Fibroblast of lung (primary cell): ENCODE results near the gene ARL2BP. TPM values are rescaled to one million over a fixed set of nuclear protein-coding genes. Genes with fewer than 3 reads are reported as not detected.

Experiments used
- DNase-seq, 2 donors: peaks; one replicate each; pipeline versions ENCODE4 v3.0.0 to v3.0.0-alpha.2; 2010; ENCODE audit warnings: low read depth in 2 of 2
- H2AFZ ChIP-seq: 2 replicates; pipeline ENCODE4 v1.5.1; 2012; ENCODE audit warnings: low read length, control low read depth, inconsistent platforms
- H3K27ac ChIP-seq: 2 replicates; pipeline ENCODE4 v1.5.1; 2011; ENCODE audit warnings: low read length, control low read depth; ENCODE audit not compliant: insufficient read depth
- H3K27me3 ChIP-seq: 2 replicates; pipeline ENCODE4 v1.5.1; 2011; ENCODE audit warnings: mild to moderate bottlenecking, low read length; ENCODE audit not compliant: control insufficient read depth, insufficient read depth
- H3K36me3 ChIP-seq: 2 replicates; pipeline ENCODE4 v1.5.1; 2011; ENCODE audit warnings: low read length; ENCODE audit not compliant: control insufficient read depth, insufficient read depth
- H3K4me1 ChIP-seq: 2 replicates; pipeline ENCODE4 v1.5.1; 2011; ENCODE audit warnings: low read length; ENCODE audit not compliant: control insufficient read depth, insufficient read depth; ENCODE audit errors: extremely low read depth
- H3K4me2 ChIP-seq: 2 replicates; pipeline ENCODE4 v1.5.1; 2011; ENCODE audit warnings: low read length, control low read depth; ENCODE audit not compliant: insufficient read depth; ENCODE audit errors: extremely low read depth
- H3K4me3 ChIP-seq, 4 experiments: fragments of 200-600 bp in 1 of 4; sonication (generic) in 1 of 4; replicated peaks in 1 of 4; 2 replicates each; pipeline ENCODE4 v1.5.1; 2011 to 2016; ENCODE audit warnings: low read length in 4 of 4, low read depth in 3 of 4, mild to moderate bottlenecking in 3 of 4, control low read depth in 2 of 4, inconsistent platforms in 1 of 4, mixed read lengths in 1 of 4; ENCODE audit not compliant: insufficient read depth in 1 of 4; ENCODE audit errors: control extremely low read depth in 1 of 4
- H3K79me2 ChIP-seq: 2 replicates; pipeline ENCODE4 v1.5.1; 2012; ENCODE audit warnings: mild to moderate bottlenecking, low read length, inconsistent platforms; ENCODE audit not compliant: control insufficient read depth, insufficient read depth
- H3K9ac ChIP-seq: 2 replicates; pipeline ENCODE4 v1.5.1; 2011; ENCODE audit warnings: mild to moderate bottlenecking, low read length, control low read depth; ENCODE audit not compliant: insufficient read depth
- H3K9me3 ChIP-seq: 2 replicates; pipeline ENCODE4 v1.5.1; 2012; ENCODE audit warnings: low read depth, low read length; ENCODE audit not compliant: control insufficient read depth, insufficient read depth
- H4K20me1 ChIP-seq: 2 replicates; pipeline ENCODE4 v1.5.1; 2011; ENCODE audit warnings: low read length; ENCODE audit not compliant: control insufficient read depth, insufficient read depth; ENCODE audit errors: extremely low read depth
- CTCF ChIP-seq, 2 donors: IDR thresholded peaks in 1 of 2; conservative IDR thresholded peaks in 1 of 2; 1 replicate in 1 of 2; 2 replicates in 1 of 2; pipeline ENCODE4 v1.5.1; 2011 to 2012; ENCODE audit warnings: low read length in 2 of 2, control low read depth in 1 of 2, inconsistent platforms in 1 of 2, low read depth in 1 of 2, mild to moderate bottlenecking in 1 of 2
- EZH2 ChIP-seq: IDR thresholded peaks from 2 replicates; pipeline ENCODE4 v1.5.1; 2012; ENCODE audit warnings: low read length, control low read depth, mild to moderate bottlenecking; ENCODE audit errors: missing control alignments
- polyA plus RNA-seq, 2 donors: library from polyadenylated mRNA; depleted of rRNA in 1 of 2; stranded (reverse) in 1 of 2; unstranded in 1 of 2; fragments of >200 nt; gene quantifications; 2 replicates each; pipeline ENCODE4 v1.2.1, GENCODE V29; 2011 to 2012; ENCODE audit warnings: missing spikeins in 1 of 2
- total RNA-seq: library from RNA; depleted of rRNA; stranded (reverse); fragments of >200 nt; gene quantifications from 2 replicates; pipeline ENCODE4 v1.2.1, GENCODE V29; 2014

The ARL2BP gene
- total and polyA plus RNA-seq, 2 donors (not counting 1 experiment from before 2014, with no cell fraction given): 65.7 to 173 TPM

- H4K20me1 ChIP-seq: no peaks in the 10 kb centered on the region
- H2AFZ ChIP-seq: no peak overlapping the region
- H3K4me2 ChIP-seq: no peak overlapping the region
These were observed 38.8 kb downstream of the ARL2BP start for GRCh38 chr16:57283959-57284208.

GRCh38 chr16:57284209-57284951 is 39.3 kb downstream of the ARL2BP start, which contains the start of gene PLLP:
PLLP (minus strand) TSS chr16:57284672; CDS start chr16:57284540, 132 bp downstream.
- Histone ChIP-seq H3K9ac (no peak within 1 kb of the TSS), H3K27ac (no peak within 1 kb of the TSS), H3K4me2 (peak within 1 kb of the TSS; percentile 75)

More at GRCh38 chr16:57283959-57284208, 38.8 kb downstream of the ARL2BP start:
- H3K27me3 ChIP-seq: peaks cover 23% of the 10 kb centered on the region
- H3K27ac ChIP-seq: no peak overlapping the region
- H3K4me3 ChIP-seq: no peak overlapping the region
- H3K79me2 ChIP-seq: no peaks in the 10 kb centered on the region
- DNase-seq: no peak
- H3K36me3 ChIP-seq: no peaks in the 10 kb centered on the region
- TF ChIP-seq EZH2: no peak
- TF ChIP-seq CTCF (conservative IDR thresholded peaks at IDR 0.05 in 1 of 2, IDR thresholded peaks at IDR 0.05 in 1 of 2; ENCODE audit: low read depth in 1 of 2, low read length in 2 of 2): no peak
- H3K9me3 ChIP-seq: no peaks in the 10 kb centered on the region
- H3K4me1 ChIP-seq: no peaks in the 10 kb centered on the region
- H3K9ac ChIP-seq: no peak overlapping the region

GRCh38 chr16:57284952-57285363 is 39.9 kb downstream of the ARL2BP start:
- H2AFZ ChIP-seq: peak overlapping the region; percentile 17
- no peaks in the 10 kb centered on the region for H4K20me1 ChIP-seq
- H3K4me3 ChIP-seq: peak overlapping the region; percentile 33 to 51 (median 40)
- no peak overlapping the region for H3K9ac ChIP-seq
- H3K36me3 ChIP-seq: no peaks in the 10 kb centered on the region
- TF ChIP-seq CTCF (conservative IDR thresholded peaks at IDR 0.05 in 1 of 2, IDR thresholded peaks at IDR 0.05 in 1 of 2; ENCODE audit: low read depth in 1 of 2, low read length in 2 of 2) (no peak), EZH2 (no peak)
- no peaks in the 10 kb centered on the region for H3K9me3 ChIP-seq
- H3K27me3 ChIP-seq: peaks cover 23% of the 10 kb centered on the region
- no peak for DNase-seq
- H3K4me1 ChIP-seq: no peaks in the 10 kb centered on the region
- H3K27ac ChIP-seq: no peak overlapping the region
- H3K79me2 ChIP-seq: no peaks in the 10 kb centered on the region
- H3K4me2 ChIP-seq: no peak overlapping the region

More at GRCh38 chr16:57284209-57284951, 39.3 kb downstream of the ARL2BP start, which contains the start of gene PLLP:
- H3K36me3 ChIP-seq: no peaks in the 10 kb centered on the region
- no peaks in the 10 kb centered on the region for H3K4me1 ChIP-seq
- TF ChIP-seq EZH2 (peak; percentile 67), CTCF (conservative IDR thresholded peaks at IDR 0.05 in 1 of 2, IDR thresholded peaks at IDR 0.05 in 1 of 2; ENCODE audit: low read depth in 1 of 2, low read length in 2 of 2) (no peak)
- H3K4me3 ChIP-seq: peak within 1 kb of the TSS; percentile 33 to 51 (median 40)
- H3K27me3 ChIP-seq: peaks cover 23% of the 10 kb centered on the region
- H3K79me2 ChIP-seq: no peaks in the 10 kb centered on the region
- peak within 1 kb of the TSS; percentile 17 for H2AFZ ChIP-seq
- no peaks in the 10 kb centered on the region for H3K9me3 ChIP-seq
- peak; percentile 13 to 17 for DNase-seq
- no peaks in the 10 kb centered on the region for H4K20me1 ChIP-seq
